GM12864 (cell line): ENCODE results near the gene PRKCZ.

Source experiments
- DNase-seq: peaks from one replicate; pipeline ENCODE4 v3.0.0-alpha.2; 2011; ENCODE audit warnings: low read depth
- H3K4me3 ChIP-seq: 2 replicates; pipeline ENCODE4 v1.5.1; 2011; ENCODE audit warnings: mild to moderate bottlenecking, low read depth, low read length, control low read depth
- TF ChIP-seq, protein P1 (sequence below): IDR thresholded peaks from 2 replicates; pipeline ENCODE4 v1.5.1; 2011; ENCODE audit warnings: low read depth, mild to moderate bottlenecking, moderate library complexity, low read length, control low read depth, inconsistent platforms; ENCODE audit errors: missing control alignments

Gene PRKCZ

GRCh38 chr1:2183937-2184334, 133.7 kb downstream of the PRKCZ start:
- no peak overlapping the region for H3K4me3 ChIP-seq
- TF ChIP-seq, protein P1, sequence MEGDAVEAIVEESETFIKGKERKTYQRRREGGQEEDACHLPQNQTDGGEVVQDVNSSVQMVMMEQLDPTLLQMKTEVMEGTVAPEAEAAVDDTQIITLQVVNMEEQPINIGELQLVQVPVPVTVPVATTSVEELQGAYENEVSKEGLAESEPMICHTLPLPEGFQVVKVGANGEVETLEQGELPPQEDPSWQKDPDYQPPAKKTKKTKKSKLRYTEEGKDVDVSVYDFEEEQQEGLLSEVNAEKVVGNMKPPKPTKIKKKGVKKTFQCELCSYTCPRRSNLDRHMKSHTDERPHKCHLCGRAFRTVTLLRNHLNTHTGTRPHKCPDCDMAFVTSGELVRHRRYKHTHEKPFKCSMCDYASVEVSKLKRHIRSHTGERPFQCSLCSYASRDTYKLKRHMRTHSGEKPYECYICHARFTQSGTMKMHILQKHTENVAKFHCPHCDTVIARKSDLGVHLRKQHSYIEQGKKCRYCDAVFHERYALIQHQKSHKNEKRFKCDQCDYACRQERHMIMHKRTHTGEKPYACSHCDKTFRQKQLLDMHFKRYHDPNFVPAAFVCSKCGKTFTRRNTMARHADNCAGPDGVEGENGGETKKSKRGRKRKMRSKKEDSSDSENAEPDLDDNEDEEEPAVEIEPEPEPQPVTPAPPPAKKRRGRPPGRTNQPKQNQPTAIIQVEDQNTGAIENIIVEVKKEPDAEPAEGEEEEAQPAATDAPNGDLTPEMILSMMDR = no peak
- DNase-seq = no peak

DNA sequence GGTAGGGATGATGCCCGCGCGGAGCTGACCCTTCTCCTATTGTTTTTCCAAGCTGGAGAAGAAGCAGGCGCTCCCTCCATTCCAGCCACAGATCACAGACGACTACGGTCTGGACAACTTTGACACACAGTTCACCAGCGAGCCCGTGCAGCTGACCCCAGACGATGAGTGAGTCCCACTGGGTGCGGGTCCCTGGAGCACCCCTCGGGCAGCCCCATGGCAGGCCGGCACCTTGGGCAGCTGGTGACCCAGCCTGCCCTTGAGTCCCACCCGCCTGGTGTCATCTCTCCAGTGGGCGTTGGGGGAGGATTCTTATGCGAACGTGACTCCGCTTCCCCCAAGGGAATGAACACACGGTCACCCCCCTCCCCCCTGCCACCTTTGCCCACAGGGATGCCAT, 134.3 kb downstream of the PRKCZ start:
- no peak overlapping the region for H3K4me3 ChIP-seq
- DNase-seq = no peak
- TF ChIP-seq, protein P1 = no peak

- no peak for DNase-seq
- TF ChIP-seq, protein P1 = no peak
- no peak overlapping the region for H3K4me3 ChIP-seq
Observed at GRCh38 chr1:2184934-2185333, 134.7 kb downstream of the PRKCZ start.

DNA sequence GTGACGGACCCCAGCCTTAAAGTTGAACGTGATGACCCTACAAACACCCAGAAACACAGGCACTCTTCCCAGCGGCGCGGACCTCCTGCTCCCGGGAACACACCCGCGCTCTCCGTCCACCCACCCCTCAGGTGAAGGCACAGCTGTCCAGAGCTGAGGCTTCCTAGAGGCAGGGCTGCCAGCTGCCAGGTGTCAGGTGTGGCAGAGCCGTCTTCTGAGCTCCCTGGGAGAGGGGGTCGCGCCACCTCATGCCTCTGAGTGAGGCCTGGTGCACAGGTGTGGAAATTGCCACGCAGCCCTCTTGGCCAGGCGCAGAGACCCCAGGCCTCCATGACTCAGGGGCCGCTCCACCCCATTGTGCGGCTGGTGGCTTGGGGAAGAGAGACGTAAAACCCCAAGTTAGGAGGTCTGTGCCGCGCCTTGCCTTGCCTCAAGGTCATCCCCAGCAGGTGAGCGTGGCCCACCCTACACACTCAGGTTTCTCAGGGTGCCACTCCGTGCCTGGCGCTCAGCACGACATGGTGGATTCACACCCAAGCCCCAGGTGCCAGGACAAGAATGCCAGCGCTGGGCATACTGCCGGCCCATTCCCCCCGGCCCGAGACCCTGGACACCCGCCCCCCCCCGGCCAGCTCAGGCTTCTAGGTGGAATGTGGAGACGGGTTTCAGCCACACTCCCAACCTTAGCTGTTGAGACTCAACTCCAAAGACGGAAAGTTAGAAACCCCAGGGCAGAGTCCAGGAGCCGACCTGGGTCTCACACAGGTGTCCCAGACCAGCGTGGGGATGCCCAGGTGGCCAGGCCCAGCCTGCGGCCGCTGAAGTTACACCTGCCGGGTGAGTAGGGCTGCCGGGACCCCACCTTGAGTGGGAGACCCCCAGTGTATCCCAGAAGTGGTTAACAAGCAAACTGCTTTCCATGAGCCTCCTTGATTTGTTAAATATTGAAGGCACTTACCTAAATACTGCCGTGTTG, 136.0 kb downstream of the PRKCZ start:
- no peak overlapping the region for H3K4me3 ChIP-seq
- TF ChIP-seq, protein P1 = no peak

DNA sequence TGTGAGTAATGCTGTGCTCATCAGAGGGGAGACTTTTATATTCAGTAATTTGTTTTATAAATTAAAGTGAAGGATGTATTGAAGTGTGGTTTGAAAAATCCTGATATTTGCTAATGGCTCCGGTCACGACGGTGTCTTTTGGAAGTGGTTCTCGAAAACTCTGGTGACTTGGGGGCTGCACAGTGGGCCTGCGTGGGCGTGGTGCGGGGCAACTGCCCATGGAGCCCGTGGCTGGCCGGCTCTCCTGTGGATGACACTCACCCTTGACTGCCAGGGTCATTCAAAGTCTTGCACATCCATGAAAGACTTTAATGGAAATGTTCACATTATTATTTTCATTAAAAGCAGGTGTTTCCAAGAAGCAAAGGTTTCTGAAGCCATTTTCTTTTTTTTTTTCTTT, 136.7 kb downstream of the PRKCZ start:
- TF ChIP-seq, protein P1 = no peak
- no peak overlapping the region for H3K4me3 ChIP-seq
- DNase-seq = no peak

More for the DNA sequence above, 136.0 kb downstream of the PRKCZ start:
- no peak for DNase-seq

GRCh38 chr1:2187619-2188018, 137.4 kb downstream of the PRKCZ start:
- no peak for DNase-seq
- H3K4me3 ChIP-seq = no peak overlapping the region
- TF ChIP-seq, protein P1 = no peak
